ENCODE measurements around the gene TBX19.
"Not testable (repeated sequence)": the region's sequence is repeated elsewhere in the genome, so short reads cannot be mapped to it uniquely, and the experiment has no call there.

TBX19 gene

DNA sequence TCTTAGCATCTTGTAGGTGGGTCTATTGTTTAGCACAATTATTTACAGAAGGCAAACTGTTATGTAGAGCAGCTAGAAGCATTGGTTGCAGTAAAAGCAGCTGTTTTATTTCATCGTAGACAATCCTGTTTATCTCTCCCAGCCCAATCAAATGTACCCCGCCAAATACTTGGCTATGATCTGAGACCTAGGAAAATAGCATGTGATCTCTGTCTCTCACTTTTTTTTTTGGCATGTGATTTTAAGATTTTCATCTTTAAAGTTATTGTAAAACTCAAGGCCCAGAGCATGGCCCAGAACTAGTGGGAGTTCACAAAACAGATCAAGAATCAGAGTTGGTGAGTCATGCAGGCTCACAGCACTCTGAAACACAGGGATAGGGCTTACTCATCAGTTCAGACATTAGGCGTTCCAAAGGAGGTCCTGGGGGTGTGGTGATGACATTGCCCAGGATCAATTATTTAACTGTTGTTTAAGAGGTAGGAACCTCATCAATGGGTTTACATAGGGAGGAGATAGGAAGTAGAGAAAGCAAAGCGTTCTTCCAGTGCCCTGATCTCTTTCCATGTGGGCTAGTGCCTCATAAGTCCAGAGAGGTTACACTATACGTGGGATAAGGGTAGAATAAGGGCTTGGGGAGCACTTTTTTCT, 40.2 kb downstream of the TBX19 start:
- no peak for DNase-seq

DNA sequence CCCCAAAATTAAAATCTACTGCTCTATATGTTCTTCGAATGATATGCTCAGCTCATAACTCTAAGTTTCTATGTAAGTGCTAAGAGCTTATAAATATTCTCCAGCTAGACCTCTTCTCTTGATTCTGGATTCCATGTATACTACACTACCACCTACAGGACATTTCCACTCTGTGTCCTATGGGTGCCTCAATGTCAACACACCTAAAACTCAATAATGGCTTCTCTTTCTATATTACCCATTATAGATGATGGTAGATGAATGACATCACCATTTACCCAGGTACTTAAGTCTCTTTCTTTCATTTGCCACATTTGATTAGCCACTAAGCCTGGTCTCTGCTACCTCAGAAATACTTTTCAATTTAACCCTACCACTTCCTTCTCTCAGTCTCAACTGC, 41.3 kb downstream of the TBX19 start:
- DNase-seq, result no peak

DNA sequence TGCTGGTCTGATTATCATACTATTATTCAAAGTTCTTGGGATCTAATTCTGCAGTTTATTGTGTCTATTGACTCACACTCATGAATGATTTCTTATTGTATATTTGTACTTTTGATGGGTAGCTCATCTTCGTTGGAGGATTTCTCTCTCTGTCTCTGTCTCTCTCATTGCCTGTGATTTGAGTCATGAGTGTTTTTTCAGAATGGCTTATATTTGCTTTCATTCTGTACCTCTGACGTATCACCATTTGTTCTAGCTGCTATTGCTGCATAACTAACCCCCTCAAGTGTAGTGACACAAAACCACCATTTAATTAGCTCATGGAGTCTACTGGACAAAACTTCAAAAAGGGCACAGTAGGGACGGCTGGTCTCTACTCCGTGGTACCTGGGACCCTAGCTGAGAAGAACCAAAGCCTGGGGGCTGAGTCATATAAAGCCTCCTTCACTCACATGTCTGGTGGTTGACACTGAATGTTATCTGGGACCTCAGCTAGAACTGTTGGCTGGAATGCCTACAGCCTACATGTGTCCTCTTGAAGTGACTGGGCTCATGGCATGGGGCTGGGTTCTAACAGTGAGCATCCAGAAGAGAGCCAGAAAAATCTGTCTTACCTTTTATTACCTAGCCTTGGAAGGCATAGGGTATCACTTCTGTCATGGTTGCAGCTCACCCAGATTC, 44.2 kb downstream of the TBX19 start:
- DNase-seq, result no peak

DNA sequence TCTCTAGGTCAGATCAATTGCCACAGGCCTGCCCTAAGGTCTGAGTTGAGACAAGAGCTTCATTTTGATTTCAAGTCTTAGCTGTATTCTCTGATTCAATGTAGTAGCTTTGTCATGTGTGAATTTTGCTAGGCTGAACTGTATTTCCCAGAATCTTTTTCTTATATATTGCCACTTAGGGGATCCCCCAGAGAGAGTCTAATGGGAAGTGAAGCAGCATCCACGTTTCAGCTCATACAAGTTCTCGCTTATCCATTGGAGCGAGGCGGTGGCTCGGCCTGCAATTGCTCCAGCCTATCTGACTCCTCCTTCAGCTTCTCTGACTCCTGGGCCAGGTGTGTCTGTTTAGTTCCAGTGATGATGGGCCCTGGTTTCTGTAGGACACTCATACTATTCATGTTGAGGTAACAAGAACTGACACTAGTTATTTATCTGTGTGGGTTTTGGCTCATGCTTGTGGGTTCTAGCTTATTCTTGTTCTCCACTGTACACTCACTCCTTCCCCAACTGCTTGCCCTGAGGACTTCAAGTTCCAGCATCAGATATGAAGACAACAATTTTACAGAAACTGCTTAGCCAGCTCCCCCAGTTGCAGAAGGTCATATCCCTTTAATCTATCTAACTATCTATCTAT, 48.2 kb downstream of the TBX19 start:
- no peak for DNase-seq

DNA sequence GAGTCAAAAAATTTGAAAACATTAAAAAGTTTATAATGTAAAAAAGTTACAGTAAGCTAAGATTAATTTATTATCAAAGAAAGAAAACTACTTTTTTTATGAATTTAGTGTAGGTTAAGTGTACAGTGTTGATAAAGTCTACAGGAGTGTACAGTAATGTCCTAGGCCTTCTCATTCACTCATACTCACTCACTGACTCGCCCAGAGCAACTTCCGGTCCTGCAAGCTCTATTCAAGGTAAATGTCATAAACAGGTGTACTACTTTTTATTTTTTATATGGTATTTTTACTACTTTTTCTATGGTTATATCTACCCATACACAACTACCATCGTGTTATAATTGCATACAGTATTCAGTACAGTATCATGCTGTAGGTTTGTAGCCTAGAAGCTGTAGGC, 49.6 kb downstream of the TBX19 start:
- DNase-seq, result no peak

DNA sequence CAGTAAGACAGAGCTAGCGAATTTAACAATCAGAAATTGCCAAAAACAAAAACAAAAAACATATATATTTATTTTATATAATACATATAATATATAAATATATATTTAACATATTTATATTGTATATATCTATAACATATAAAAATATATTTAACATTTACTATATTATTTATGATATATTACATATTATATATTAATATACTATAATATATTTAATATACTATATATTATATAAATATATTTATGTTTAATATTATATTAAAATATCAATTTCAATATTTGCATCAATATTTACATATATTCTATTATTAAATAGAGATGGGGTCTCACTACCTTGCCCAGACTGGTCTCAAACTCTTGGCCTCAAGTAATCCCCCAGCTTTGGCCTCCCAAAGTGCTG, 50.9 kb downstream of the TBX19 start:
- no peak for DNase-seq

DNA sequence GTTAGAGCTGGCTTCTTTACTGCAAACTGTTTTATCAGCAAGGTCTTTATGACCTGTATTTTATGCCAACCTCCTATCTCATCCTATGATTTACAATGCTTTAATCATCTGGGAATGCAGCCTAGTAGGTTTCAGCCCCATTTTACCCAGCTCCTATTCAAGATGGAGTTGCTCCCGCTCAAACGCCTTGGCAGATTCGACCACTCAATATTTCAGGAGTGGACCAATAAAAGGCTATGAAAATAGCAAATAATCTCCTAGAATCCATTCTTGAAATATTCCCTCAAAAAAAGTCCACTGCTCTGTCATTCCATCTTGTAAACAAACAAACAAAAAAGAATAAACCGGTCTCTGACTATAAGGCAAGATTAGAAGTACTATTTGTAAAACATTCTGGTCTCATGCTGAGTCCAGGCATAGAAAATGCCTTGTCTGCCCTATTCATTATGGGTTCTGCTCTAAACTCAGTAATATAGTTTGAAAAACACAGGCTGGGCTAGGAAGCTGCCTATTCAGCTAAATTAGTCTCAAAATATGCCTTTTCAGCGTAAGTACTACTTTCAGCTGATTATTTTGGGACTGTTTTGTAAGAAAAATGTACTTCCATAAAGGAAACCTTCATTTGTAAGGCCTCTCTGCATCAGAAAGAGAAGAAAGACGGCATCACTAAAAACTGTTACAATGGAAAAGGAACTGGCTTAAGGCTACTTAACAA, 53.0 kb downstream of the TBX19 start:
- DNase-seq, result no peak

DNA sequence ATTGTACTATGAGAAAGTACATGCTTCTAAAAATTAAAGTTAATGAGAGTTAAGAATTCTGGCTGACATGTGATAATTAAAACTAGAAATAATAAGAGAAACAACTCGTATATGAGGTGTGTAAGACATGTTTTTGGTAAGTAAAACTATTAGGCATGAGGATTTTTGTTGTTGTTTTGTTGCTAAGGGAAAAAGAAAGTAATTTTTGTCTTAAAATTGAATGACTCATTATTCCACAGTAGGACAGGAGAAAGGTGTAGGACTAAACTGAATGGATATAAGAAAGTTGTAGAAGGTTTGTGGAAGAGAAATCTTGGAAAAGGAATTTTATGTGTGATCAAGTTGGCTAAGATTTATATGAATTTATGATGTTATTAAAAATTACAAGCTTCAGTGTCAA, 54.8 kb downstream of the TBX19 start:
- DNase-seq, result no peak

DNA sequence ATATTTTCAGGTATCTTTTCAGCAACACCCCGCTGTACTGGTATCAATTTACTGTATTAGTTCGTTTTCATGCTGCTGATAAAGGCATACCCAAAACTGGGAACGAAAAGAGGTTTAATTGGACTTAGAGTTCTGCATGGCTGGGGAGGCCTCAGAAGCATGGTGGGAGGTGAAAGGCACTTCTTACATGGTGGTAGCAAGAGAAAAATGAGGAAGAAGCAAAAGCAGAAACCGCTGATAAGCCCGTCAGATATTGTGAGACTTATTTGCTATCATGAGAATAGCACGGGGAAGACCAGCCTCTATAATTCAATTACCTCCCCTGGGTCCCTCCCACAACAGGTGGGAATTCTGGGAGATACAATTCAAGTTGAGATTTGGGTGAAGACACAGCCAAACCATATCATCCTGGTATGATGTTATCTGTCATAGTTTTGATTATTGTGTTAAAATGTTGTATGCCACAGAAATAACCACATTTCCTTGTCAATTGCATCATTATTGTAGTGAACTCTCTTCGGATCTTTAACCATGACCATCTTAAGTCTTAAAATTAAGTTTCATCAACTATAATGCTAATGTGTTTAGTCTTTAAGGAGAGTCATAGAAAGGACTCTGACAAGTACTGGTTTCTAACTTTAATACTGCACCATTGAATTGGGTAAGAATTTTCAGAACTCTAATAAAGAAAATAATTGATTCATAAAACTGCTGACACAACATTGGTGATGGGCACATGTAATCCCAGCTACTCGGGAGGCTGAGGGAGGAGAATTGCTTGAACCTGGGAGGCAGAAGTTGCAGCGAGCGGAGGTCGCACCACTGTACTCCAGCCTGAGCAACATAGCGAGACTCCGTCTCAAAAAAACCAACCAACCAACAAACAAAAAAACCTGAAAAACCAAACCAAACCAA, 58.2 kb downstream of the TBX19 start:
- no peak for DNase-seq

DNA sequence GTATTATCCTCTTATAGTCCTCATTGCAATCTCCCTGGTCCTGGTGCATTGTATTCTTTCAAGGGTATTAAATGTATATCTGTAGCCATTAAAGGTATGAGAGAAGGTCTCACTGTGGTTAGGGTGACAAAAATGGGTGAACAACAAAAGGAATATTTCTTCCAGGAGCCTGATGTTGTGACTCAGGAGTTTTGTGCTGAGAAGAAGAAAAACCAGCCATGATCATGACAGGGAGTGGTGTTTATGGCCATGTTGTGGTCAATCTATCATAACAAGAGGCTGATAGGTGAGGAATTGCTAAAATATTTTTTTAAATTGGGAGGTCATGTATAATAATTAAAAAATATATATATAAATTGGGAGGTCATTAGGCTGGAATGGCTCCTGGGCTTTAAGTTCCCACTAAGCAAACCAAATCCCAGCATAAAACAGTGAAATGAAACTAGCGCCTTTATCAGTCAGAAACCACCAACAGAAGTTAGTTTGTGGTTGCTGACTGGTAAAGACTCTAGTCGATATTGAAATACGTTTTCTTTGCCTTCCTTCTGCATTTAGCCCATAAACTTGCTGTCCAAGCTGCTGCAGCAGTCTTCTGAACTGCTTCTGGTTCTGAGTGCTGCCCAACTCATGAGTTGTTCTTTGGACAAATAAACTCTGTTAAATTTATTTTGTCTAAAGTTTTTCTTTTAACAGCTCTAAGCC, 60.3 kb downstream of the TBX19 start:
- DNase-seq, result no peak

DNA sequence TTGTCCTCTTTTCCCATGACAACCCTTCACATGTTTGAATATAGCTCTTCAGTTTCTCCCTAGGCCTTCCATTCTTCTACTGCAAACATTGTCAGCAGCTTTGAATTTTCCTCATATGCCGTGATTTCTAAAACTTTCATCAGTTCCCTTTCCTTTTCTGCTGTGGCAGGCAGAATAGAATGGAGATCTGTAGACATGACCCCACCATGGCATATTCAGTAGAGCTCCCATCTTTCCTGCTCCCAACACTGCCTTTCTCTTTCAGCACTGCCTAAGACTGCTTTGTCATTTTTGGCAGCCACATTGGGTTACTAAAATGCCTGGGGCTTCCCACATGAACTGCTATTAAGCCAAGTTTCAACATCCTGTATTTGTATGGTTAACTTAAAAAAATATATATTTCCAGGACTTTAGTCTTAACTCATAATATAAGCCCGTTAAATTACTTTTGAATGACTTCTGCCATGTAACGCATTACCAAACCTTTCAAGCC, 60.9 kb downstream of the TBX19 start:
- no peak for DNase-seq

DNA sequence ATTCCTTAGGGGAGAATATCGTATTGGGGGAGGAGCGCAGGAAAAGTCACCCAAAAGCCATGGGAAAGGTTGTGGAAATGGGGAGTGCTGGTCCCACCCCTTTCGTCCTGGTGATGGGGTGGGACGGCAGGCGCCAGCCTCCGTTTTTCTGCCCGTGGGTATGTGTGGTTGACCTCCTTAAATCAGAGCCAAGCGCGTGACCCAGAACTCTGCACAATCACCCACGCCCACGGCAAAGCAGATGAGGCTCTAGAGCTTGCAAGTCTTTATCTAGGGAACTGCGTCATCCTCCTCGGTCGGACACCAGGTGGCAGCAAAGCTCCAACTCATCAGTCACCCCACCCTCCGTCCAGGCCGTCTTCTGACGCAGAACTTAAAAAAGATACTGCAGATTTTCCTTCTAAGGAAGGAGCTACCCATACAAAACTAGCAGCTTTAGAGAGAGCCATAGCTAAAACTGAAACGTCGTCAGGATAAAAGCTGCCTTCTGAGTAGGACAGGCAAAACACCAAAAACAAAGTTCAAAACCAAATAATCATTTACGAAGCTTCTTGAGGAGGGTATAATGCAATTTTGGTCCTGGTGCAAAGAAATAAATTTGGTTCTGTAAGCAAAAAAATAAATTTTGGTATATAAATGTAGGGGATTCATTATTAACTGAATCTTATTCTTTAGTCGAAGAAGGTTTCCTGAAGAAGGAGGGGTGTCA, 62.0 kb downstream of the TBX19 start:
- DNase-seq, result peak; percentile 88

DNA sequence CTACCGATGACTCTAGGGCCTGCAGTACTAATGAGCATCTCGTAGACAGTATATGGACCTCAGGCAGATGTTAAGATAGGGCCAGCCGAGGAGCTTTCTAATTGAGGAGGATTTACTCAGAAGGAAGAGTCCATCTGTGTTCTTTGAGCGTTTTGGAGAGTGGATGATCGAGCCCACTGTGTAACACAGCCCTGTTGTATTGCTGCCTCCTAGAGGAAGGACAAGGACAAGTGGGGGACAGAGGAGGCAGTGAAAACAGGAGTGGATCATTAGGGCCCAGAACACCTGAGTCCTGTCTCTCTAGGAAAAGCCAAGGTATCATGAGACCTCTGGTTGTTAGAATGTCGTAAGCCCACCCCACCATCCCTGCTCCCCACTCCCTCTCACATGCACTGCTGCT, 62.9 kb downstream of the TBX19 start:
- DNase-seq, result no peak

DNA sequence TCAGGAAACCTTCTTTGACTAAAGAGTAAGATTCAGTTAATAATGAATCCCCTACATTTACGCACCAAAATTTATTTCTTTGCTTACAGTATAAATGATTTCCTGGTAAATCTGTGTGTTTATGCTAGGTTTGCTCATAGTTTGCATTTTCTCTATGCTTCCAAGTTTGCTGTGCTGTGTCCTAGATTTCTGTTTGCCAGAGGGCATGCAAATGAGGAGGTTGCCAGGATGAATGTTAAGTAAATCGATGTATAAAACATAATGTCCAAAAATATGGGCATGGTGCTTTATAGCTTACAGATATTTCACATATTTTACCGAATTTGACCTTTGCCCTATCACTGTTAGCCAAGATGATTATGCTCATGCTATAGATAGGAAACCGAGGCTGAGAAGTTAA, 63.8 kb downstream of the TBX19 start:
- DNase-seq, result no peak

DNA sequence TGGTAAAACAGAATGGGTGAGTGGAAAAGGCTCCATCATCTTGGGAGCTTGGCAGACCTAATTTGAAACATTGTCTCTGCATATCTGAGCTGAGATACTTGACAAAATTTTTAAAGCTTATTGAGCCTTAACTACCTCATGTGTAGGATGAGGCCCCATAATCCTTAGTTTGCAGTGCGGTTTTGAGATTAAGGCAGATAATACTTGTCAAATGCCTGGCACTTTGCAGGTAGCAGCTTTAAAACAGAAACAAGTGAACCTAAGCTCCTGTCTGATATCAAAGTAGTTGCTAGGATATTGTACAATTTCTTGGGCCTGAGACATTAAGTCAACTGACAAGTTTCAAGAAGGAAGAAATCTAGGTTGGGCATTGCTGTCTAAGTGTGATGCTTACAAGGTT, 65.3 kb downstream of the TBX19 start:
- DNase-seq, result no peak

DNA sequence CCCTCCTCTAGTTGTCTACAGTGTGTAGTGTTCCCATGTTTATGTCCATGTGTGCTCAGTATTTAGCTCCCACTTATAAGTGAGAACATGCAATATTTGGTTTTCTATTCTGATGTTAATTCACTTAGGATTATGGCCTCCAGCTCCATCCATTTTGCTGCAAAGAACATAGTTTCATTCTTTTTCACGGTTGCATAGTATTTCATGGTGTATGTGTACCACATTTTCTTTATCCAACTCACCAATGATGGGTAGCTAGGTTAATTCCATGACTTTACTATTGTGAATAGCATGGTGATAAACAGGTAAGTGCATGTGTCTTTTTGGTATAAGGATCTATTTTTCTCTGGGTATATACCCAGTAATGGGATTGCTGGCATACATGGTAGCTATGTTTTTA, 67.0 kb downstream of the TBX19 start:
- no peak for DNase-seq

DNA sequence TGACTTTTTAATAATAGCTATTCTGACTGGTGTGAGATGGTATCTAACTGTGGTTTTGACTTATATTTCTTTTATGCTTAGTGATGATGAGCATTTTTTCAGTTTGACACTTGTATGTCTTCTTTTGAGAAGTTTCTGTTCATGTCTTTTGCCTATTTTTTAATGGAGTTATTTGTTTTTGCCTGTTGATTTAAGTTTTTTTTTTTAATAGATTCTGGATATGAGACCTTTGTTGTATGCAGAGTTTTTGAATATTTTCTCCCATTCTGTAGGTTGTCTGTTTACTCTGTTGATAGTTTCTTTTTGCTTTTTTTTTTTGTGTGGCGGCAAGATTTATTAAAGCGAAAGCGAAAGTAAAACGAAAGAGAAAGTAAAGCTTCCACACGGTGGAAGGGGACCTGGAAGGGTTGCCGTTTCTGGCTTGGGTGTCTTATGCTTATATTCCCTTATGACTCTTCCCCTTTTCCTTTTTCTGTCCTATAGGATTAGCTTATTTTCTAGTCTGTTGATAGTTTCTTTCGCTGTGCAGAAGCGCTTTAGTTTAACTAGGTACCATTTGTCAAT, 67.6 kb downstream of the TBX19 start:
- DNase-seq, result no peak

DNA sequence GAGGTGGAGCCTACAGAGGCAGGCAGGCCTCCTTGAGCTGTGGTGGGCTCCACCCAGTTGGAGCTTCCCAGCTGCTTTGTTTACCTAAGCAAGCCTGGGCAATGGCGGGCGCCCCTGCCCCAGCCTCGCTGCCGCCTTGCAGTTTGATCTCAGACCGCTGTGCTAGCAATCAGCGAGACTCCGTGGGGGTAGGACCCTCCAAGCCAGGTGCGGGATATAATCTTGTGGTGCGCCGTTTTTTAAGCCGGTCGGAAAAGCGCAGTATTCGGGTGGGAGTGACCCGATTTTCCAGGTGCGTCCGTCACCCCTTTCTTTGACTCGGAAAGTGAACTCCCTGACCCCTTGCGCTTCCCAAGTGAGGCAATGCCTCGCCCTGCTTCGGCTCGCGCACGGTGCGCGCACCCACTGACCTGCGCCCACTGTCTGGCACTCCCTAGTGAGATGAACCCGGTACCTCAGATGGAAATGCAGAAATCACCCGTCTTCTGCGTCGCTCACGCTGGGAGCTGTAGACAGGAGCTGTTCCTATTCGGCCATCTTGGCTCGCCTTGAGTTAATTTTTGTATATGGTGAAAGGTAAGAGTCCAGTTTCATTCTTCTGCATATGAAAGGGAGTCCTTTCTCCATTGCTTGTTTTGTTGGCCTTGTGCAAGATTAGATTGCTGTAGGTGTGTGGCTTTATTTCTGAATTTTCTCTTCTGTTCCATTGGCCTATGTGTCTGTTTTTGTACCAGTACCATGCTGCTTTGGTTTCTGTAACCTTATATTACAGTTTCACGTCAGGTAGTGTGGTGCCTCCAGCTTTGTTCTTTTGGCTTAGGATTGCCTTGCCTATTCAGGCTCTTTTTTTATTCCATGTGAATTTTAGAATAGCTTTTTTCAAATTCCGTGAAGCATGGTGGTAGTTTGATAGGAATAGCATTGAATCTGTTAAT, 73.9 kb downstream of the TBX19 start:
- DNase-seq, result not testable (repeated sequence)

DNA sequence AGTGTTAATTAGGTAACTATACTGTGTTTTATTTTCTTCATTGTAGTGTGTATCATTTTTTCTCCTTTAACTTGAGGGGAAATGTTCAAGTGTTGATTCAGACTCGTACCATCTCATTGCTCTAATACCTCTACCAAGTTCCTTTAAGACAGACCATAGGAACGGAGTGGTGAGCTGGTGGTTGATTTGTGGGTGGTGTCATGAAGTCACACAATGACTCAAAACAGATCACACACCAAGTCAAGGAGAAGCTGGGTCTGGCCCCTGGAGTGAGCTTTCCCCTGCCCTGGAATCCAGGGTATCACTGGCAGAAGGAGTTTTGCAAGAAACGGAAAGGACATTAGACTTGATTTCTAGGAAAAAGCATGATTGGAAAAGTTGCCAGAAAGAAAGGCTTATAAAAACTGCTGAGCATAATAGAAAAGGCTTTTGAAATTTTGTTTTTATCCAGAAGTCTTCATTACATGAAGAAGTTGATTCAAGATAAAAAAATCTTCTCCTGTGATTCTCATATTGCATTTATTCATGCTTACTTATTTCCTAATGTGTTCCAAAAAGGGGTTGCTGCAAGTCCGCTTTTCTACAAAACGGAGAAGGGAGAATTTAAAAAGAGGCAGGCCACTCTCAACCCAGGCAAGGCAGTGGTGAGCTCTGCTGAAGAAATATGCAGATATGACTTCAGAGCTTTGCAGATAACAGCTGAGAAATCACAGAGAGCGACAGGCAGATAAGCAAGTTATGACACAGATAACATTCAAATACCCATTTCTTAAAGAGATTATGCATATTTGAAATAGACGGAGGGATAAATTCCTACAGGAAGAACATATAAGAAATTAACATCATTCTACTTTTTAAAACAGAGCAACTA, 79.7 kb downstream of the TBX19 start:
- DNase-seq, result no peak
